ENCODE results near the gene SLX9. TPM values are rescaled to one million over a fixed set of nuclear protein-coding genes. Genes with fewer than 3 reads are reported as not detected.

SLX9 gene
- total and polyA plus RNA-seq, 2 donors (not counting 1 experiment from before 2014, with no cell fraction given), result 11.7 to 15.9 TPM

DNA sequence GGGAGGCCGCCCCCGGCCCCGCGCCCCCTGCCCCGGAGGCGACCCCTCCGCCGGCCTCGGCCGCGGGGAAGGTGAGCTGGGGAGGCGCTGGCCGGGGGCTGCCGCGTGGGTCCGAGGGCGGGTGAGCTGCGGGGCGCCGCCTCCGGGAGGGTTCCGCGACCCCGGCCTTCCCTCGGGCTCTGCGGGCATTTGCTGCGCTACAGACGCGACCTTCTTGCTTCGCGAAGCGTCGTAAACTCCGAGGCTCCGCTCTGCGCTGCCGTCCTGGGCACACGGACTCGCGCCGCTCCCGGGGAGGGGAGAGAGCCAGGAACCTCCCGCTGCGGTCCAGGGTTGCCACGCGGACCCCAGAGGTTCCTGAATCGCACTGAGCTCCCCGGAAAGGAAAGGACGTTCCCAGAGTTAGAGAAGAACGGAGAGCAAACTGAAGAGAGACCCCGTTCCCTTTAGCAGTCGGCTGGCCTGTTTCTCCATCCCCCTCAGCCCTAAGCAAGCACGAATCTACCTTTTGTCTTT, 345 bp downstream of the SLX9 start:
- Mint-ChIP-seq H3K4me3 (peak overlapping the region; percentile 89), H3K27me3 (no peaks in the 10 kb centered on the region), H3K4me1 (peaks cover 43% of the 10 kb centered on the region), H3K27ac (peak overlapping the region; percentile 5), H3K9me3 (ENCODE audit: insufficient read depth) (no peaks in the 10 kb centered on the region)
- H3K4me3 ChIP-seq (ENCODE audit: control extremely low read depth in 1 of 5, extremely low read depth in 1 of 5, insufficient read depth in 1 of 5, low read depth in 2 of 5, low read length in 4 of 5), result peak overlapping the region; percentile 54 to 80 (median 74)
- no peaks in the 10 kb centered on the region for H3K27me3 ChIP-seq (replicated peaks in 1 of 4; ENCODE audit: control extremely low read depth in 1 of 4, control insufficient read depth in 3 of 4, insufficient read depth in 4 of 4, low read length in 3 of 4)
- peak; percentile 52 for ATAC-seq (ENCODE audit: low read depth)
- H2AFZ ChIP-seq (ENCODE audit: insufficient read depth, low read depth, low read length, poor library complexity, severe bottlenecking), result peak overlapping the region; percentile 87
- H4K20me1 ChIP-seq (ENCODE audit: control insufficient read depth, insufficient read depth, low read length, poor library complexity, severe bottlenecking), result peaks cover 44% of the 10 kb centered on the region
- H3K4me2 ChIP-seq (replicated peaks; ENCODE audit: low read depth, low read length, poor library complexity, severe bottlenecking), result peak overlapping the region; percentile 84
- TF ChIP-seq EZH2 (IDR thresholded peaks at IDR 0.05; ENCODE audit: borderline replicate concordance, insufficient read depth, low read depth, low read length, poor library complexity, severe bottlenecking) (no peak), CTCF (IDR thresholded peaks at IDR 0.05) (no peak)
- intact Hi-C loops (cut with micrococcal nuclease), result loop anchor here (5.0 kb wide), 1 partner anchor 347 kb away; the partner anchor contains the start of gene POFUT2
- under 1% methylated on average over 50 of the region's 53 CpGs for WGBS (ENCODE audit: insufficient coverage)
- peaks cover 26 to 40% of the 10 kb centered on the region in 2 donors for H3K4me1 ChIP-seq (ENCODE audit: control insufficient read depth in 2 of 2, insufficient read depth in 2 of 2, low read length in 2 of 2)
- POLR2A ChIA-PET, result interaction anchor here (0.7 to 1.8 kb wide), 3 partner anchors 12 to 1211 kb away, joined by 3 to 5 read pairs (median 4); no protein-coding TSS in a partner anchor
- DNase-seq, result no peak
- CTCF ChIA-PET, result interaction anchor here (0.6 to 3.1 kb wide), 14 partner anchors 9 to 197 kb away, joined by 3 to 20 read pairs (median 4); no protein-coding TSS in a partner anchor
- H3K27ac ChIP-seq (ENCODE audit: low read length in 2 of 2), result peak overlapping the region in 1 of 2 donors; percentile 57
- peaks cover 49% of the 10 kb centered on the region for H3K79me2 ChIP-seq (ENCODE audit: control insufficient read depth, insufficient read depth, low read length)
- H3K9me3 ChIP-seq (ENCODE audit: control extremely low read depth in 1 of 3, control insufficient read depth in 2 of 3, insufficient read depth in 1 of 3, low read length in 2 of 3), result peaks cover 0 to 3% (median 0%) of the 10 kb centered on the region in 3 donors
- peaks cover 0 to 20% of the 10 kb centered on the region in 2 experiments for H3K36me3 ChIP-seq (replicated peaks in 1 of 2; ENCODE audit: control extremely low read depth in 1 of 2, control insufficient read depth in 1 of 2, extremely low read depth in 1 of 2, insufficient read depth in 2 of 2, low read length in 1 of 2)
- H3K9ac ChIP-seq (ENCODE audit: low read length), result peak overlapping the region; percentile 77

GRCh38 chr21:44941567-44941966, 1.7 kb downstream of the SLX9 start:
- Histone ChIP-seq H3K4me3 (ENCODE audit: control extremely low read depth in 1 of 5, extremely low read depth in 1 of 5, insufficient read depth in 1 of 5, low read depth in 2 of 5, low read length in 4 of 5) (no peak overlapping the region), H3K79me2 (ENCODE audit: control insufficient read depth, insufficient read depth, low read length) (peaks cover 62% of the 10 kb centered on the region)

More at GRCh38 chr21:44941567-44941966, 1.7 kb downstream of the SLX9 start:
- Histone ChIP-seq H3K4me2 (replicated peaks; ENCODE audit: low read depth, low read length, poor library complexity, severe bottlenecking) (peak overlapping the region; percentile 84), H2AFZ (ENCODE audit: insufficient read depth, low read depth, low read length, poor library complexity, severe bottlenecking) (no peak overlapping the region), H3K9ac (ENCODE audit: low read length) (no peak overlapping the region), H3K27me3 (replicated peaks in 1 of 4; ENCODE audit: control extremely low read depth in 1 of 4, control insufficient read depth in 3 of 4, insufficient read depth in 4 of 4, low read length in 3 of 4) (no peaks in the 10 kb centered on the region), H3K4me1 (ENCODE audit: control insufficient read depth in 2 of 2, insufficient read depth in 2 of 2, low read length in 2 of 2) (peaks cover 31 to 48% of the 10 kb centered on the region in 2 donors), H3K27ac (ENCODE audit: low read length in 2 of 2) (no peak overlapping the region), H4K20me1 (ENCODE audit: control insufficient read depth, insufficient read depth, low read length, poor library complexity, severe bottlenecking) (peaks cover 57% of the 10 kb centered on the region), H3K36me3 (replicated peaks in 1 of 2; ENCODE audit: control extremely low read depth in 1 of 2, control insufficient read depth in 1 of 2, extremely low read depth in 1 of 2, insufficient read depth in 2 of 2, low read length in 1 of 2) (peaks cover 0 to 29% of the 10 kb centered on the region in 2 experiments), H3K9me3 (ENCODE audit: control extremely low read depth in 1 of 3, control insufficient read depth in 2 of 3, insufficient read depth in 1 of 3, low read length in 2 of 3) (no peaks in the 10 kb centered on the region)
- Mint-ChIP-seq H3K4me1 (peaks cover 42% of the 10 kb centered on the region), H3K4me3 (peak overlapping the region; percentile 81), H3K27me3 (no peaks in the 10 kb centered on the region), H3K27ac (no peak overlapping the region), H3K9me3 (ENCODE audit: insufficient read depth) (no peaks in the 10 kb centered on the region)
- POLR2A ChIA-PET, result no interaction called here
- DNase-seq (no peak), ATAC-seq (ENCODE audit: low read depth) (no peak)
- TF ChIP-seq EZH2 (IDR thresholded peaks at IDR 0.05; ENCODE audit: borderline replicate concordance, insufficient read depth, low read depth, low read length, poor library complexity, severe bottlenecking) (no peak), CTCF (IDR thresholded peaks at IDR 0.05) (no peak)
- intact Hi-C loops (cut with micrococcal nuclease), result loop anchor here (5.0 kb wide), 1 partner anchor 346 kb away; the partner anchor contains the start of gene POFUT2
- 99% methylated on average over 8 of the region's 8 CpGs for WGBS (ENCODE audit: insufficient coverage)
- CTCF ChIA-PET, result interaction anchor here (1.0 to 16.3 kb wide), 4 partner anchors 49 to 197 kb away, joined by 3 to 423 read pairs (median 180); no protein-coding TSS in a partner anchor
